SIG-M5 (cell line): ENCODE measurements around the gene ECPAS.
"Not testable (repeated sequence)": the region's sequence is repeated elsewhere in the genome, so short reads cannot be mapped to it uniquely, and the experiment has no call there.

Experiments used
- DNase-seq: peaks from one replicate; lab custom pipeline; 2025; lab: John Stamatoyannopoulos, UW

Gene ECPAS

GRCh38 chr9:111477677-111478076 is 6.5 kb downstream of the ECPAS start:
- no peak for DNase-seq

- DNase-seq, result no peak
Observed at GRCh38 chr9:111475195-111475594, 9.0 kb downstream of the ECPAS start.

- no peak for DNase-seq
Observed at GRCh38 chr9:111474385-111474784, 9.8 kb downstream of the ECPAS start.

- DNase-seq, result no peak
Observed at GRCh38 chr9:111467778-111468367, 16.3 kb downstream of the ECPAS start.

- DNase-seq, result no peak
Observed at GRCh38 chr9:111463048-111463447, 21.1 kb downstream of the ECPAS start.

- DNase-seq, result no peak
Observed at GRCh38 chr9:111458139-111459009, 25.8 kb downstream of the ECPAS start.

GRCh38 chr9:111456529-111456928 is 27.7 kb downstream of the ECPAS start:
- no peak for DNase-seq

- no peak for DNase-seq
Observed at GRCh38 chr9:111455638-111456037, 28.5 kb downstream of the ECPAS start.

- no peak for DNase-seq
Observed at GRCh38 chr9:111454751-111455150, 29.4 kb downstream of the ECPAS start.

- DNase-seq, result no peak
Observed at GRCh38 chr9:111451570-111451969, 32.6 kb downstream of the ECPAS start.

- DNase-seq, result no peak
Observed at GRCh38 chr9:111450124-111450523, 34.1 kb downstream of the ECPAS start.

GRCh38 chr9:111449705-111450104 is 34.5 kb downstream of the ECPAS start:
- DNase-seq, result no peak

- DNase-seq, result not testable (repeated sequence)
Observed at GRCh38 chr9:111445799-111446198, 38.4 kb downstream of the ECPAS start.

- no peak for DNase-seq
Observed at GRCh38 chr9:111443454-111443853, 40.7 kb downstream of the ECPAS start.

GRCh38 chr9:111442360-111443027 is 41.7 kb downstream of the ECPAS start:
- no peak for DNase-seq

- DNase-seq, result no peak
Observed at GRCh38 chr9:111440226-111440625, 44.0 kb downstream of the ECPAS start.

GRCh38 chr9:111438541-111439235 is 45.5 kb downstream of the ECPAS start:
- no peak for DNase-seq

GRCh38 chr9:111436571-111436970 is 47.6 kb downstream of the ECPAS start:
- no peak for DNase-seq

GRCh38 chr9:111433082-111433481 is 51.1 kb downstream of the ECPAS start:
- no peak for DNase-seq

GRCh38 chr9:111431684-111432083 is 52.5 kb downstream of the ECPAS start:
- DNase-seq, result no peak

GRCh38 chr9:111429175-111429574 is 55.0 kb downstream of the ECPAS start:
- DNase-seq, result no peak

GRCh38 chr9:111427186-111427585 is 57.0 kb downstream of the ECPAS start:
- no peak for DNase-seq
